HUES64 (cell line): ENCODE data around the gene UBXN2A.
"Not testable (repeated sequence)": the region's sequence is repeated elsewhere in the genome, so short reads cannot be mapped to it uniquely, and the experiment has no call there.

Experiments
- H3K27ac ChIP-seq: 2 replicates; pipeline ENCODE4 v1.7.0; 2013; ENCODE audit warnings: low read depth, low read length, inconsistent platforms
- H3K27me3 ChIP-seq: 2 replicates; pipeline ENCODE4 v1.6.1; 2013; ENCODE audit warnings: mild to moderate bottlenecking, low read length; ENCODE audit not compliant: insufficient read depth
- H3K36me3 ChIP-seq: 2 replicates; pipeline ENCODE4 v1.6.1; 2013; ENCODE audit warnings: mild to moderate bottlenecking, low read length; ENCODE audit not compliant: insufficient read depth
- H3K4me1 ChIP-seq: 2 replicates; pipeline ENCODE4 v1.6.1; 2013; ENCODE audit warnings: mild to moderate bottlenecking, low read length, moderate library complexity; ENCODE audit not compliant: insufficient read depth
- H3K4me3 ChIP-seq: 2 replicates; pipeline ENCODE4 v1.5.1; 2013; ENCODE audit warnings: mild to moderate bottlenecking, low read length, moderate library complexity
- H3K9ac ChIP-seq: 2 replicates; pipeline ENCODE4 v1.6.1; 2013; ENCODE audit warnings: mild to moderate bottlenecking, low read depth, low read length
- H3K9me3 ChIP-seq: 2 replicates; pipeline ENCODE4 v1.6.1; 2013; ENCODE audit warnings: low read depth, low read length; ENCODE audit not compliant: insufficient read depth
- WGBS: fragments of 150-250, 120-280 bp; methylation state at CpG from one replicate; pipeline ENCODE4 v1.1.7; 2013; ENCODE audit warnings: missing lambda C conversion rate; 5-methylcytosine and 5-hydroxymethylcytosine counted together

The UBXN2A gene

GRCh38 chr2:23993736-23994269 is 53.5 kb downstream of the UBXN2A start:
- 94% methylated on average over 7 of the region's 8 CpGs for WGBS
- Histone ChIP-seq H3K4me1 (peaks cover 17% of the 10 kb centered on the region), H3K27ac (no peak overlapping the region), H3K9ac (no peak overlapping the region), H3K36me3 (no peaks in the 10 kb centered on the region; the same call in 1 of the 2 replicates), H3K4me3 (no peak overlapping the region), H3K27me3 (no peaks in the 10 kb centered on the region), H3K9me3 (no peaks in the 10 kb centered on the region)

DNA sequence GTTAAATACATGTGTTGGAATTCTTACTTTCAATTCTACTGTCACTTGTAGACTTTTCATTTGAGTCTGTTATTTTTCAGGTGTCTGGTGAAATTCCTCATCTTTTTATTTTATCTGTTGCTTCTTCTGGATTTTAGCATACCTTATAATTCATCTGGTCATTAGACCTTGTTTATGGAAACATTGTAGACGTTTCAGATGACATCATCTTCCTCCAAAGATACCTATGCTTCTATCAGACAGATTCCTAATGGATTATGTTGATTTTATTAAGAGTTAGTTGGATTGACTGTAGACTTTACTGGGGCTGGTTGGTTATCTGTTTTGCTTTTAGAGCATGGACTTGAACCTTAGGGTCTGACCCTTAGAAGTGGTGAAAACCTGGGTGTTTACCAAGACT is 54.3 kb downstream of the UBXN2A start:
- H3K9me3 ChIP-seq, result no peaks in the 10 kb centered on the region
- H3K27me3 ChIP-seq, result no peaks in the 10 kb centered on the region
- no peak overlapping the region for H3K4me3 ChIP-seq
- H3K36me3 ChIP-seq, result peaks cover 1% of the 10 kb centered on the region
- no peak overlapping the region for H3K9ac ChIP-seq
- peaks cover 17% of the 10 kb centered on the region for H3K4me1 ChIP-seq
- no CpG with 5 or more reads among the region's 1 CpG for WGBS
- H3K27ac ChIP-seq, result no peak overlapping the region

DNA sequence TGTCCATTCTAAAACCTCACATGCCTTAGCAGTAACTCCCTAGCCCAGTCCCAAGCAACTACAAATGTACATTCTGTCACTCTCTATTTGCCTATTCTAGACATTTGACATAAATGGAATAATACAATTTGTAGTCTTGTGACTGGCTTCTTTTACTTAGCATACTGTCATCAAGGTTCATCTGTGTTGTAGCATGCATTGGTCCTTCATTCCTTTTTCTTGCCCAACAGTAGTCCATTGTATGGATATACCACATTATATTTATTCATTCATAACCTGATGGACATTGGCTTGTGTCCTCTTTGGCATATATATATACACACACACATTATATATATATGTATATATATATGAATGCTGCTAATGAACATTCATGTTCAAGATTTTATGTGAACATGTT is 67.4 kb downstream of the UBXN2A start:
- H3K4me3 ChIP-seq, result no peak overlapping the region
- H3K4me1 ChIP-seq, result peaks cover 9% of the 10 kb centered on the region
- no peaks in the 10 kb centered on the region for H3K36me3 ChIP-seq
- no peak overlapping the region for H3K27ac ChIP-seq
- no peak overlapping the region for H3K9ac ChIP-seq
- no peaks in the 10 kb centered on the region for H3K9me3 ChIP-seq
- peaks cover 21% of the 10 kb centered on the region for H3K27me3 ChIP-seq

GRCh38 chr2:24008672-24009366 is 68.6 kb downstream of the UBXN2A start:
- H3K4me1 ChIP-seq, result peaks cover 9% of the 10 kb centered on the region
- WGBS, result 74% methylated on average over 13 of the region's 13 CpGs
- peaks cover 21% of the 10 kb centered on the region for H3K27me3 ChIP-seq
- no peak overlapping the region for H3K4me3 ChIP-seq
- H3K9ac ChIP-seq, result no peak overlapping the region
- no peaks in the 10 kb centered on the region for H3K36me3 ChIP-seq
- H3K9me3 ChIP-seq, result no peaks in the 10 kb centered on the region
- H3K27ac ChIP-seq, result no peak overlapping the region

GRCh38 chr2:24009367-24009679 is 69.1 kb downstream of the UBXN2A start:
- Histone ChIP-seq H3K4me1 (peaks cover 9% of the 10 kb centered on the region), H3K27ac (no peak overlapping the region), H3K27me3 (peaks cover 21% of the 10 kb centered on the region), H3K4me3 (peak overlapping the region; percentile 60), H3K9me3 (no peaks in the 10 kb centered on the region), H3K36me3 (no peaks in the 10 kb centered on the region), H3K9ac (peak overlapping the region; percentile 77; the same call in 1 of the 2 replicates)
- 72% methylated on average over 9 of the region's 9 CpGs for WGBS

DNA sequence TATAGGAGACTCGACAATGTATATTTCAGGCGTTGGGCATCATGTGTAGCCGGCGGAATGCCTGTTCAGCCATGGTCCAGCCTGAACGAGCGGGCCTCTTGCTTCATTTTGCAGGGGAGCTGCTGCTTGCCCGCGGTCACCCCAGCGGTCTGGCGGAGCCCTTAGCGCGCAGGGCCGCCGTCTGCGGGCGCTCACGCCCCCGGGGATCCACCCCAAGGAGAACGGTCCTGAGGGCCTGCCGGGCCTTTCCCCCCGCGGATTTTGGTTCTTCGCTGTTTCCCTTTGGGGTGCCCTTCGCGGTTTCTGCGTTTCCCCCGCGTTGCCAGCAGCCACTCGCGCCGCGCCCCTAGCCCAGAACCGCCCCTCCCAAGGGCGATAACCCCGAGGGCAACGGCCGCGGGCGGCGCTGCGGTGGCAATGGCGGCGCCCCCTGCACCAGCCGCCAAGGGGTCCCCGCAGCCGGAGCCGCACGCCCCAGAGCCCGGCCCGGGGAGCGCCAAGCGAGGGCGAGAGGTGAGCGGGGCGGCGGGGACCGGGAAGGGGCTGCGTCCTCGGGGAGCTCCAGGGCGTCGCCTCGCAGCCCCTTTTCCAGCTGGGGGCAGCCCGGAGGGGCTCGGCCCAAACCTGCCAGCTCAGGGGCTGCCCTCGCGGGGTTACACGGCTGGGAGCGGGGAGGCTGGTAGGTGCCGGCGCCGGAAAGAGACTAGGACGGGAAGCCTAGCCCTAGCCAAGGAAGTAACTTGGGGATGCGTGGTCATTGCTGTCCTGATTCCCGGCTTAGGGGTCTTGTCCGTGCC is 69.6 kb downstream of the UBXN2A start, which contains the start of gene MFSD2B:
MFSD2B (plus strand) TSS at position 406 of the 797 bp plus-strand sequence; CDS start at position 418, 12 bp downstream.
- H3K4me3 ChIP-seq, result peak within 1 kb of the TSS; percentile 60
- peaks cover 9% of the 10 kb centered on the region for H3K4me1 ChIP-seq
- H3K9ac ChIP-seq, result peak within 1 kb of the TSS; percentile 77
- no peaks in the 10 kb centered on the region for H3K36me3 ChIP-seq
- H3K27ac ChIP-seq, result no peak within 1 kb of the TSS
- H3K27me3 ChIP-seq, result peaks cover 21% of the 10 kb centered on the region
- 8% methylated on average over 75 of the region's 75 CpGs for WGBS
- no peaks in the 10 kb centered on the region for H3K9me3 ChIP-seq

DNA sequence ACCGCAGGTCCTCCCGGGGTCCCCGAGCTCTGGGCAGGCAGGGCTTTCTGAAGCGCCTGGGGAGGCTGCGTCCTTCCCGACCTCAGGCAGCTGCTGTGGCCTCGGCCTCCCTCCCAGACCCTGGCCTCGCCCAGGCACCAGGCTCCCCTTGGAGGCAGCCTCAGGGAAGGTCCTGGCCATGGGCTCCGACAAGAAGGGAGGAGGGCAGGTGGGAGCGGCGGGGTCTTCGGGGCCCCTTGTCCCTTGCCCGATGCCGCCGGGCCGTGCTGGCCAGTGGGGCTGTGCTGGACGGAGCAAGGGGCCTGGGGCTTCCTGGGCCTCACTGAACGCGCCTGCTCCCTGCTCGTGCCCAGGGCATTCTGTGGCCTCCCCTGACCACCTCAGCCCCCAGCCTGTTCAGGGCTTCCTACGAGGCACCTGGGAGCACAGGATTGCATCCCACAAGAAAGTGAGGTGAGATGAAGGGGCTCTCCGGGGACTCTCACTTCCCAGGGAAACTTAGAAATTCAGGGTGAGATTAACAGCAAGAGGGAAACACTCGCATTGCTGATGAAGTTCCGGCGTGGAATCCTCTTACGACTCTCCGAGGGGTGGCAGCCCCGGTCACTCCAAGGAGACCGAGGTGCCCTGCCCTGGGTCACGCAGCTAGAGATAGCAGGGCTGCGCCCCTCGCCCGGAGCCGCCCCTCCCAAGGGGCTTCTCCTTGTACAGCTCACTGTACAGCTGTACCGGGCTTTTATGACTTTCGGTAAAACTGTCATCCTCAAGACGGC is 70.4 kb downstream of the UBXN2A start:
- H3K9ac ChIP-seq, result peak overlapping the region; percentile 77
- peaks cover 12% of the 10 kb centered on the region for H3K4me1 ChIP-seq
- H3K27me3 ChIP-seq, result peaks cover 21% of the 10 kb centered on the region
- 62% methylated on average over 37 of the region's 37 CpGs for WGBS
- peak overlapping the region; percentile 60 for H3K4me3 ChIP-seq
- H3K36me3 ChIP-seq, result no peaks in the 10 kb centered on the region
- no peaks in the 10 kb centered on the region for H3K9me3 ChIP-seq
- no peak overlapping the region for H3K27ac ChIP-seq

- Histone ChIP-seq H3K36me3 (no peaks in the 10 kb centered on the region), H3K27ac (no peak overlapping the region), H3K4me1 (peaks cover 18% of the 10 kb centered on the region), H3K9me3 (no peaks in the 10 kb centered on the region), H3K27me3 (peaks cover 21% of the 10 kb centered on the region), H3K9ac (no peak overlapping the region), H3K4me3 (no peak overlapping the region)
- WGBS, result 87% methylated on average over 7 of the region's 7 CpGs
Measured at GRCh38 chr2:24011250-24012104, 71.2 kb downstream of the UBXN2A start.

DNA sequence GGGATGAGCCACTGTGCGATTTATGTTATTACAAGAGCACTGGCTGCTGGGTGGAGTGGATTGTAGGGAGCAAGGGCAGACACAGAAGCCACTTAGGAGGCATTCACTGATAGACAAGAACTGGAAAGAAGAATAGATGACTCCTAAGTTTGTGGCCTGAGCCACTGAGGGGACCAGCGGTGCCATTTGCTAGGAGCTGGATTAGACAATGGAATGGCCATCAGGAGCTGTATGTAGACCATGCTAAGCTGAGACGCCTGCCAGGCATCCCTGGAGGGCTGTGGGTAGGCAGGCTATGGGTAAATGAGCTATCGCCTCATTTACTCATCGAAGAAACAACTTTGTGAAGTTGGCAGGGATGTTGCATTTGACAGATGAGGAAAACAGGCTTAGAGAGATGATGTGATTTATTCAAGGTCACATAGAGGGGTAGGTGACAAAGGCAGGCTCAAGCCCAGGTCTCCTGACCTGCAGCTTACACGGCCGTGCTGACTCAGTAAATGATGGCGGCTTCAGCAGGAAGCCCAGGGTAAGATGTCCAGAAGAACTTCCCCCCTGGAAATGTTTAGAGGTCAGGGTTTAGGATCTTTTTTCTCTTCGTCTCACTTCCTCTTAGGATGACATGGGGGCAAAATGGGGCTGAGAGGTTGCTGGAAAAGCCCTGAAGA is 72.4 kb downstream of the UBXN2A start:
- Histone ChIP-seq H3K9me3 (no peaks in the 10 kb centered on the region), H3K9ac (no peak overlapping the region), H3K4me3 (no peak overlapping the region), H3K27me3 (peaks cover 21% of the 10 kb centered on the region), H3K36me3 (no peaks in the 10 kb centered on the region), H3K27ac (no peak overlapping the region), H3K4me1 (peaks cover 18% of the 10 kb centered on the region)
- WGBS, result 80% methylated on average over 9 of the region's 9 CpGs

DNA sequence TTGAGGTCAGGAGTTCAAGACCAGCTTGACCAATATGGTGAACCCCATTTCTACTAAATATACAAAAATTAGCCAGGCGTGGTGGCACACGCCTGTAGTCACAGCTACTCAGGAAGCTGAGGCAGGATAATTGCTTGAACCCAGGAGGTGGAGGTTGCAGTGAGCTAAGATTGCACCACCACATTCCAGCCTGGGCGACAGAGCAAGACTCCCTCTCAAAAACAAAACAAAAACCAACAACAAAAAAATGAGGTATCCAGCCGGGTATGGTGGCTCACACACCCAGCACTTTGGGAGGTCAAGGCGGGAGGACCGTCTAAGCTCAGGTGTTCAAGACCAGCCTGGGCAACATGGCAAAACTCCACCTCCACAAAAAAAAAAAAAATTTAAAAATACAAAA is 74.6 kb downstream of the UBXN2A start:
- peaks cover 19% of the 10 kb centered on the region; the same call in 1 of the 2 replicates for H3K4me1 ChIP-seq
- not testable (repeated sequence) for H3K9ac ChIP-seq, H3K27ac ChIP-seq, H3K9me3 ChIP-seq, H3K4me3 ChIP-seq, H3K36me3 ChIP-seq
- H3K27me3 ChIP-seq, result peaks cover 10% of the 10 kb centered on the region
- 85% methylated on average over 6 of the region's 6 CpGs for WGBS
